Measurements from ENCODE around the gene ATP6V1G2. TPM values are rescaled to one million over a fixed set of nuclear protein-coding genes. Genes with fewer than 3 reads are reported as not detected.
A peak's percentile ranks its signal among the peaks of the same experiment; 100 is the strongest.
"Not testable (repeated sequence)": the region's sequence is repeated elsewhere in the genome, so short reads cannot be mapped to it uniquely, and the experiment has no call there.

The ATP6V1G2 gene
- 1.2 TPM for polyA plus RNA-seq (2013, experiment 1 of 2)
- 1.3 TPM for polyA plus RNA-seq (2013, experiment 2 of 2)

- no peak within 1 kb of the TSS for H3K18ac ChIP-seq (ENCODE audit: low read length)
- H4K5ac ChIP-seq (ENCODE audit: low read length), result no peak within 1 kb of the TSS
- H3K9ac ChIP-seq (ENCODE audit: low read length), result peak within 1 kb of the TSS; percentile 66
- H3K4me1 ChIP-seq (ENCODE audit: control insufficient read depth, low read depth, low read length), result no peaks in the 10 kb centered on the region
- H3K27me3 ChIP-seq (ENCODE audit: insufficient read depth, low read length, poor library complexity), result no peaks in the 10 kb centered on the region
- H2BK15ac ChIP-seq (replicated peaks; ENCODE audit: low read depth), result no peak within 1 kb of the TSS
- H4K8ac ChIP-seq (ENCODE audit: low read depth, low read length), result no peak within 1 kb of the TSS
- peak; percentile 99 for DNase-seq
- H3K79me2 ChIP-seq (ENCODE audit: control insufficient read depth, insufficient read depth, low read length), result peaks cover 3% of the 10 kb centered on the region
- peak within 1 kb of the TSS; percentile 87 for H3K4me2 ChIP-seq (ENCODE audit: low read length)
- H3K27ac ChIP-seq (ENCODE audit: low read depth, low read length), result no peak within 1 kb of the TSS
- no peak within 1 kb of the TSS for H3K23ac ChIP-seq (ENCODE audit: low read length)
- peak within 1 kb of the TSS; percentile 74 for H3K56ac ChIP-seq (ENCODE audit: low read length)
- no peaks in the 10 kb centered on the region for H3K36me3 ChIP-seq (ENCODE audit: control insufficient read depth, insufficient read depth, low read length)
- H3K79me1 ChIP-seq (ENCODE audit: low read length), result peaks cover 7% of the 10 kb centered on the region
- no peak within 1 kb of the TSS for H2AK5ac ChIP-seq (ENCODE audit: low read length)
- no peak within 1 kb of the TSS for H2BK120ac ChIP-seq (ENCODE audit: low read depth, low read length)
- peak within 1 kb of the TSS; percentile 49 for H3K4me3 ChIP-seq (ENCODE audit: low read length)
- H2BK5ac ChIP-seq (ENCODE audit: low read length), result no peak within 1 kb of the TSS
- no CpG with 5 or more reads among the region's 11 CpGs for WGBS (ENCODE audit: extremely low coverage, insufficient coverage, low lambda C conversion rate)
- no peak within 1 kb of the TSS for H3K4ac ChIP-seq (ENCODE audit: low read depth, low read length)
Measured at GRCh38 chr6:31546339-31546957, at the start of gene ATP6V1G2. Gene ATP6V1G2, minus strand, starts transcription at chr6:31546608. Its CDS starts 49 bp downstream, at chr6:31546559.

DNA sequence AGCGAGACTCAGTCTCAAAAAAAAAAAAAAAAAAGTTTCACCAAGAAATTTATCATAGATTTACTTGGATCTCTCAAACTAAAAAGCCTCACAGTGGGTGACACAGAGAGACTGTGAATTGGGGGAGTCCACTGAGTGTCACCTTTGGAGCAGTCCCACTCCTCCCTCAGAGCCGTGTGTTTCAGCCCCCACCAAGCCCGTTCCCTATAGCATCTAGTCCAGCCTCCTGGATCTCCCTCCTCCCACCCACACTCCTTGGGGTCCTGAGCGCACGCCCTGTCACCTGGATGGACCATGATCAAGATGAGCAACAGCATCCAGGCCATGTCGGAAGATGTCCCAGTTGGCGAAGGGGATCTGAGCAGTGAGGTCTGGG lies 46.0 kb upstream of the ATP6V1G2 start:
- Histone ChIP-seq H3K23ac (ENCODE audit: low read length) (no peak overlapping the region), H3K27ac (ENCODE audit: low read depth, low read length) (no peak overlapping the region)

GRCh38 chr6:31590691-31591090 lies 44.3 kb upstream of the ATP6V1G2 start:
- H2BK120ac ChIP-seq (ENCODE audit: low read depth, low read length); H4K5ac ChIP-seq (ENCODE audit: low read length); H2BK5ac ChIP-seq (ENCODE audit: low read length); DNase-seq; H3K27ac ChIP-seq (ENCODE audit: low read depth, low read length); H3K27me3 ChIP-seq (ENCODE audit: insufficient read depth, low read length, poor library complexity); H2BK15ac ChIP-seq (replicated peaks; ENCODE audit: low read depth); H3K79me1 ChIP-seq (ENCODE audit: low read length); H3K56ac ChIP-seq (ENCODE audit: low read length); H3K18ac ChIP-seq (ENCODE audit: low read length); H3K4me3 ChIP-seq (ENCODE audit: low read length); H3K9ac ChIP-seq (ENCODE audit: low read length); H3K4me1 ChIP-seq (ENCODE audit: control insufficient read depth, low read depth, low read length); H3K4ac ChIP-seq (ENCODE audit: low read depth, low read length); H4K8ac ChIP-seq (ENCODE audit: low read depth, low read length); H3K23ac ChIP-seq (ENCODE audit: low read length); H2AK5ac ChIP-seq (ENCODE audit: low read length); H3K79me2 ChIP-seq (ENCODE audit: control insufficient read depth, insufficient read depth, low read length); H3K4me2 ChIP-seq (ENCODE audit: low read length); H3K36me3 ChIP-seq (ENCODE audit: control insufficient read depth, insufficient read depth, low read length): not testable (repeated sequence)
- no CpG with 5 or more reads among the region's 5 CpGs for WGBS (ENCODE audit: extremely low coverage, insufficient coverage, low lambda C conversion rate)

More for the DNA sequence above, 46.0 kb upstream of the ATP6V1G2 start:
- H3K36me3 ChIP-seq (ENCODE audit: control insufficient read depth, insufficient read depth, low read length), result no peaks in the 10 kb centered on the region
- H2AK5ac ChIP-seq (ENCODE audit: low read length), result no peak overlapping the region
- H3K79me2 ChIP-seq (ENCODE audit: control insufficient read depth, insufficient read depth, low read length), result no peaks in the 10 kb centered on the region
- no peak overlapping the region for H3K56ac ChIP-seq (ENCODE audit: low read length)
- H4K5ac ChIP-seq (ENCODE audit: low read length), result no peak overlapping the region
- no peaks in the 10 kb centered on the region for H3K27me3 ChIP-seq (ENCODE audit: insufficient read depth, low read length, poor library complexity)
- DNase-seq, result no peak
- H3K4me2 ChIP-seq (ENCODE audit: low read length), result no peak overlapping the region
- no peaks in the 10 kb centered on the region for H3K79me1 ChIP-seq (ENCODE audit: low read length)
- no peak overlapping the region for H2BK120ac ChIP-seq (ENCODE audit: low read depth, low read length)
- WGBS (ENCODE audit: extremely low coverage, insufficient coverage, low lambda C conversion rate), result no CpG with 5 or more reads among the region's 7 CpGs
- H3K4me3 ChIP-seq (ENCODE audit: low read length), result no peak overlapping the region
- H3K9ac ChIP-seq (ENCODE audit: low read length), result no peak overlapping the region
- no peak overlapping the region for H2BK5ac ChIP-seq (ENCODE audit: low read length)
- no peak overlapping the region for H2BK15ac ChIP-seq (replicated peaks; ENCODE audit: low read depth)
- H3K4me1 ChIP-seq (ENCODE audit: control insufficient read depth, low read depth, low read length), result no peaks in the 10 kb centered on the region
- H3K4ac ChIP-seq (ENCODE audit: low read depth, low read length), result no peak overlapping the region
- no peak overlapping the region for H4K8ac ChIP-seq (ENCODE audit: low read depth, low read length)
- no peak overlapping the region for H3K18ac ChIP-seq (ENCODE audit: low read length)

GRCh38 chr6:31588871-31589650 lies 42.7 kb upstream of the ATP6V1G2 start:
- Histone ChIP-seq H3K23ac (ENCODE audit: low read length) (no peak overlapping the region), H3K56ac (ENCODE audit: low read length) (no peak overlapping the region), H3K18ac (ENCODE audit: low read length) (no peak overlapping the region), H3K79me2 (ENCODE audit: control insufficient read depth, insufficient read depth, low read length) (no peaks in the 10 kb centered on the region), H4K5ac (ENCODE audit: low read length) (no peak overlapping the region), H3K27ac (ENCODE audit: low read depth, low read length) (no peak overlapping the region), H2BK15ac (replicated peaks; ENCODE audit: low read depth) (no peak overlapping the region), H3K79me1 (ENCODE audit: low read length) (no peaks in the 10 kb centered on the region), H3K4me2 (ENCODE audit: low read length) (no peak overlapping the region), H3K4me3 (ENCODE audit: low read length) (no peak overlapping the region), H3K4ac (ENCODE audit: low read depth, low read length) (no peak overlapping the region), H4K8ac (ENCODE audit: low read depth, low read length) (no peak overlapping the region), H3K4me1 (ENCODE audit: control insufficient read depth, low read depth, low read length) (no peaks in the 10 kb centered on the region), H2BK120ac (ENCODE audit: low read depth, low read length) (no peak overlapping the region), H2BK5ac (ENCODE audit: low read length) (no peak overlapping the region), H3K36me3 (ENCODE audit: control insufficient read depth, insufficient read depth, low read length) (no peaks in the 10 kb centered on the region), H2AK5ac (ENCODE audit: low read length) (no peak overlapping the region), H3K27me3 (ENCODE audit: insufficient read depth, low read length, poor library complexity) (no peaks in the 10 kb centered on the region), H3K9ac (ENCODE audit: low read length) (no peak overlapping the region)
- DNase-seq, result no peak
- no CpG with 5 or more reads among the region's 9 CpGs for WGBS (ENCODE audit: extremely low coverage, insufficient coverage, low lambda C conversion rate)

- Histone ChIP-seq H3K27ac (ENCODE audit: low read depth, low read length) (no peak overlapping the region), H3K4me1 (ENCODE audit: control insufficient read depth, low read depth, low read length) (no peaks in the 10 kb centered on the region), H3K9ac (ENCODE audit: low read length) (no peak overlapping the region), H2BK15ac (replicated peaks; ENCODE audit: low read depth) (no peak overlapping the region), H3K4me3 (ENCODE audit: low read length) (no peak overlapping the region), H3K4ac (ENCODE audit: low read depth, low read length) (no peak overlapping the region), H3K27me3 (ENCODE audit: insufficient read depth, low read length, poor library complexity) (no peaks in the 10 kb centered on the region), H3K79me1 (ENCODE audit: low read length) (no peaks in the 10 kb centered on the region), H2AK5ac (ENCODE audit: low read length) (no peak overlapping the region), H4K8ac (ENCODE audit: low read depth, low read length) (no peak overlapping the region), H3K36me3 (ENCODE audit: control insufficient read depth, insufficient read depth, low read length) (no peaks in the 10 kb centered on the region), H4K5ac (ENCODE audit: low read length) (no peak overlapping the region), H2BK5ac (ENCODE audit: low read length) (no peak overlapping the region), H3K18ac (ENCODE audit: low read length) (no peak overlapping the region), H3K79me2 (ENCODE audit: control insufficient read depth, insufficient read depth, low read length) (no peaks in the 10 kb centered on the region), H3K56ac (ENCODE audit: low read length) (no peak overlapping the region), H2BK120ac (ENCODE audit: low read depth, low read length) (no peak overlapping the region), H3K23ac (ENCODE audit: low read length) (peak overlapping the region; percentile 80), H3K4me2 (ENCODE audit: low read length) (no peak overlapping the region)
- DNase-seq, result no peak
- WGBS (ENCODE audit: extremely low coverage, insufficient coverage, low lambda C conversion rate), result no CpG with 5 or more reads among the region's 12 CpGs
Measured at GRCh38 chr6:31587791-31588777, 41.7 kb upstream of the ATP6V1G2 start.

Data from mesendoderm (in vitro differentiated cells).